HCT116 (cell line): Measurements from ENCODE around the gene RNPEPL1. TPM values are rescaled to one million over a fixed set of nuclear protein-coding genes. Genes with fewer than 3 reads are reported as not detected.
A peak's percentile ranks its signal among the peaks of the same experiment; 100 is the strongest.

Source experiments
- ATAC-seq: fragments of 200-7000 bp; cut with Tn5 transposase; 2 replicates; pipeline ENCODE4 v1.9.1; 2020; ENCODE audit warnings: mild to moderate bottlenecking, moderate library complexity
- BruUV-seq: library from RNA; stranded (reverse); fragments of 400-500 nt; replicated peaks from 2 replicates; lab custom pipeline; 2021; lab: Mats Ljungman, UMichigan
- CTCF ChIA-PET: fragments of 300-600 bp; sonication (Branson Sonifier 250); formaldehyde crosslinking; loops from one replicate; lab custom pipeline; 2021; ENCODE audit warnings: antibody characterized with exemption; lab: Charles Lee
- POLR2A ChIA-PET: fragments of 300-600, 350-600 bp; sonication (Branson Sonifier 250); formaldehyde crosslinking; loops from one replicate; lab custom pipeline; 2021; ENCODE audit warnings: antibody characterized with exemption; lab: Charles Lee
- RAD21 ChIA-PET, 2 experiments: fragments of 300-600 bp; sonication (Branson Sonifier 250); formaldehyde crosslinking; loops; one replicate each; lab custom pipeline; 2023; ENCODE audit warnings: low total read pairs in 2 of 2; ENCODE audit not compliant: uncharacterized antibody in 2 of 2, unreplicated experiment in 2 of 2, low non-redundant PET in 1 of 2; lab: Charles Lee
- DNase-seq: peaks from one replicate; pipeline ENCODE4 v3.0.0-alpha.2; 2010; ENCODE audit warnings: low read depth, low spot score
- H2AFZ ChIP-seq: fragments of 200-600 bp; shearing (Covaris generic), sonication (generic); 2 replicates; pipeline ENCODE4 v1.6.1; 2017; ENCODE audit warnings: low read depth, mixed run types, mixed read lengths, antibody characterized with exemption, low read length; ENCODE audit not compliant: poor library complexity, severe bottlenecking
- H3K27ac ChIP-seq: 2 replicates; pipeline ENCODE4 v1.5.1; 2012; ENCODE audit warnings: low read depth, low read length
- H3K27me3 ChIP-seq: fragments of 200-600 bp; sonication (generic); 2 replicates; pipeline ENCODE4 v1.6.1; 2016; ENCODE audit warnings: mixed run types, low read length, mixed read lengths; ENCODE audit not compliant: insufficient read depth
- H3K36me3 ChIP-seq, 2 experiments: fragments of 200-500 bp in 1 of 2; fragments of 200-600 bp in 1 of 2; sonication (Bioruptor generic) in 1 of 2; sonication (generic) in 1 of 2; 2 replicates each; pipeline versions ENCODE4 v1.5.1 to v1.6.1; 2014 to 2016; ENCODE audit warnings: low read length in 2 of 2, inconsistent platforms in 1 of 2, mixed read lengths in 1 of 2, mixed run types in 1 of 2; ENCODE audit not compliant: insufficient read depth in 2 of 2, control insufficient read depth in 1 of 2
- H3K4me1 ChIP-seq, 2 experiments: fragments of 200-600 bp in 1 of 2; sonication (generic) in 1 of 2; 2 replicates each; pipeline versions ENCODE4 v1.5.1 to v1.6.1; 2012 to 2017; ENCODE audit warnings: low read length in 2 of 2, inconsistent platforms in 1 of 2, mild to moderate bottlenecking in 1 of 2, mixed read lengths in 1 of 2, mixed run types in 1 of 2, moderate library complexity in 1 of 2; ENCODE audit not compliant: insufficient read depth in 2 of 2, control insufficient read depth in 1 of 2
- H3K4me2 ChIP-seq: fragments of 200-600 bp; sonication (generic); 2 replicates; pipeline ENCODE4 v1.6.1; 2017; ENCODE audit warnings: mixed run types, low read length, mixed read lengths
- H3K4me3 ChIP-seq, 2 experiments: fragments of 200-600 bp in 1 of 2; sonication (generic) in 1 of 2; replicated peaks in 1 of 2; 2 replicates each; pipeline ENCODE4 v1.5.1; 2011 to 2016; ENCODE audit warnings: low read length in 2 of 2, control low read depth in 1 of 2, low read depth in 1 of 2, mild to moderate bottlenecking in 1 of 2, mixed read lengths in 1 of 2, mixed run types in 1 of 2
- H3K79me2 ChIP-seq: fragments of 200-600 bp; sonication (generic); 2 replicates; pipeline ENCODE4 v1.6.1; 2017; ENCODE audit warnings: mild to moderate bottlenecking, mixed run types, low read length, moderate library complexity, mixed read lengths; ENCODE audit not compliant: insufficient read depth
- H3K9ac ChIP-seq: fragments of 200-600 bp; sonication (generic); 2 replicates; pipeline ENCODE4 v1.6.1; 2016; ENCODE audit warnings: low read length, mixed read lengths
- H3K9me2 ChIP-seq: fragments of 200-600 bp; sonication (generic), shearing (Covaris generic); 2 replicates; pipeline ENCODE4 v1.6.1; 2017; ENCODE audit warnings: mixed run types, mild to moderate bottlenecking, moderate library complexity; ENCODE audit not compliant: insufficient read depth
- H3K9me3 ChIP-seq, 2 experiments: fragments of 200-500 bp in 1 of 2; fragments of 200-600 bp in 1 of 2; sonication (Bioruptor generic) in 1 of 2; sonication (generic) in 1 of 2; 2 replicates each; pipeline ENCODE4 v1.6.1; 2014 to 2017; ENCODE audit warnings: low read length in 2 of 2, mixed read lengths in 2 of 2, inconsistent platforms in 1 of 2, low read depth in 1 of 2, mild to moderate bottlenecking in 1 of 2, mixed run types in 1 of 2, moderate library complexity in 1 of 2; ENCODE audit not compliant: control insufficient read depth in 1 of 2, insufficient read depth in 1 of 2
- H4K20me1 ChIP-seq: fragments of 200-600 bp; sonication (generic), shearing (Covaris generic); 2 replicates; pipeline ENCODE4 v1.6.1; 2017; ENCODE audit warnings: mixed run types, mild to moderate bottlenecking, moderate library complexity; ENCODE audit not compliant: insufficient read depth
- CEBPB ChIP-seq: IDR thresholded peaks from 2 replicates; pipeline ENCODE4 v1.6.1; 2012; ENCODE audit warnings: low read depth
- EGR1 ChIP-seq: IDR thresholded peaks from 2 replicates; pipeline ENCODE4 v1.6.1; 2012; ENCODE audit warnings: low read depth
- ELF1 ChIP-seq: IDR thresholded peaks from 2 replicates; pipeline ENCODE4 v1.6.1; 2012; ENCODE audit warnings: low read depth, borderline replicate concordance
- EZH2phosphoT487 ChIP-seq: fragments of 200-600 bp; IDR thresholded peaks from 2 replicates; pipeline ENCODE4 v1.6.1; 2018; ENCODE audit warnings: antibody characterized with exemption, borderline replicate concordance
- JUND ChIP-seq: IDR thresholded peaks from 2 replicates; pipeline ENCODE4 v1.6.1; 2012
- MAX ChIP-seq: IDR thresholded peaks from 2 replicates; pipeline ENCODE4 v1.6.1; 2012
- POLR2A ChIP-seq: IDR thresholded peaks from 2 replicates; pipeline ENCODE4 v1.7.0; 2011; ENCODE audit warnings: borderline replicate concordance; ENCODE audit not compliant: insufficient read depth, insufficient read length; ENCODE audit errors: extremely low read depth
- POLR2AphosphoS5 ChIP-seq: IDR thresholded peaks from 2 replicates; pipeline ENCODE4 v1.6.1; 2011; ENCODE audit warnings: mild to moderate bottlenecking, low read depth, low read length, moderate library complexity
- RAD21 ChIP-seq: IDR thresholded peaks from 2 replicates; pipeline ENCODE4 v1.6.1; 2012; ENCODE audit warnings: low read depth, mild to moderate bottlenecking
- REST ChIP-seq: IDR thresholded peaks from 2 replicates; pipeline ENCODE4 v1.6.1; 2012; ENCODE audit warnings: low read depth
- SIN3A ChIP-seq: IDR thresholded peaks from 2 replicates; pipeline ENCODE4 v1.6.1; 2012; ENCODE audit warnings: low read depth
- SRF ChIP-seq: IDR thresholded peaks from 2 replicates; pipeline ENCODE4 v1.6.1; 2012; ENCODE audit warnings: low read depth
- TCF7L2 ChIP-seq: IDR thresholded peaks from 2 replicates; pipeline ENCODE4 v1.7.0; 2011; ENCODE audit warnings: borderline replicate concordance, inconsistent platforms; ENCODE audit not compliant: insufficient read depth, insufficient read length; ENCODE audit errors: extremely low read depth
- YY1 ChIP-seq: IDR thresholded peaks from 2 replicates; pipeline ENCODE4 v1.6.1; 2011; ENCODE audit warnings: low read length, low read depth, moderate library complexity, mild to moderate bottlenecking; ENCODE audit not compliant: insufficient replicate concordance; ENCODE audit errors: extremely low read depth
- ZFX ChIP-seq: fragments of 450-650 bp; IDR thresholded peaks from 2 replicates; pipeline ENCODE4 v1.6.1; 2017
- ZNF274 ChIP-seq: fragments of 200-500 bp; sonication (Bioruptor generic); IDR thresholded peaks from 2 replicates; pipeline ENCODE4 v1.6.1; 2014; ENCODE audit warnings: mild to moderate bottlenecking, low read depth, low read length, inconsistent platforms
- intact Hi-C: fragments of 100-400 bp; cut with micrococcal nuclease; formaldehyde crosslinking; loops from 2 replicates; pipeline ENCODE4 v1.10.0; 2022
- total RNA-seq: library from RNA; stranded (reverse); gene quantifications from one replicate; pipeline ENCODE4 v1.2.1, GENCODE V29; 2021; ENCODE audit not compliant: unreplicated experiment
- TF ChIP-seq, protein P1 (sequence below): IDR thresholded peaks from 2 replicates; pipeline ENCODE4 v1.6.1; 2011; ENCODE audit warnings: mild to moderate bottlenecking, low read length, moderate library complexity; ENCODE audit not compliant: insufficient replicate concordance; ENCODE audit errors: extremely low read depth

RNPEPL1 gene
- total RNA-seq, 1 experiment from 2014 or later = 49.7 TPM

- H3K9me3 ChIP-seq = no peaks in the 10 kb centered on the region
- H3K4me2 ChIP-seq = peak overlapping the region; percentile 96
- ChIA-PET RAD21 (no interaction called here), CTCF (interaction anchor here (0.9 kb wide), 1 partner anchor 8 kb away, joined by 3 read pairs; no protein-coding TSS in a partner anchor), POLR2A (no interaction called here)
- H3K27me3 ChIP-seq = no peaks in the 10 kb centered on the region
- H3K9me2 ChIP-seq = no peaks in the 10 kb centered on the region
- TF ChIP-seq JUND (no peak), CEBPB (no peak), POLR2A (no peak), TCF7L2 (no peak), ELF1 (no peak), ZNF274 (no peak), YY1 (no peak), RAD21 (no peak), EZH2phosphoT487 (no peak), MAX (no peak), SIN3A (no peak), REST (no peak), ZFX (no peak), EGR1 (no peak), SRF (no peak), POLR2AphosphoS5 (no peak)
- TF ChIP-seq, protein P1, sequence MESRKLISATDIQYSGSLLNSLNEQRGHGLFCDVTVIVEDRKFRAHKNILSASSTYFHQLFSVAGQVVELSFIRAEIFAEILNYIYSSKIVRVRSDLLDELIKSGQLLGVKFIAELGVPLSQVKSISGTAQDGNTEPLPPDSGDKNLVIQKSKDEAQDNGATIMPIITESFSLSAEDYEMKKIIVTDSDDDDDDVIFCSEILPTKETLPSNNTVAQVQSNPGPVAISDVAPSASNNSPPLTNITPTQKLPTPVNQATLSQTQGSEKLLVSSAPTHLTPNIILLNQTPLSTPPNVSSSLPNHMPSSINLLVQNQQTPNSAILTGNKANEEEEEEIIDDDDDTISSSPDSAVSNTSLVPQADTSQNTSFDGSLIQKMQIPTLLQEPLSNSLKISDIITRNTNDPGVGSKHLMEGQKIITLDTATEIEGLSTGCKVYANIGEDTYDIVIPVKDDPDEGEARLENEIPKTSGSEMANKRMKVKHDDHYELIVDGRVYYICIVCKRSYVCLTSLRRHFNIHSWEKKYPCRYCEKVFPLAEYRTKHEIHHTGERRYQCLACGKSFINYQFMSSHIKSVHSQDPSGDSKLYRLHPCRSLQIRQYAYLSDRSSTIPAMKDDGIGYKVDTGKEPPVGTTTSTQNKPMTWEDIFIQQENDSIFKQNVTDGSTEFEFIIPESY = no peak
- intact Hi-C loops = no loop called here
- DNase-seq (no peak), ATAC-seq (no peak)
- H2AFZ ChIP-seq = no peak overlapping the region
- H3K79me2 ChIP-seq = peaks cover 62% of the 10 kb centered on the region
- H3K27ac ChIP-seq = no peak overlapping the region
- TSS peak; percentile 58 for BruUV-seq
- H3K36me3 ChIP-seq = peaks cover 3 to 9% of the 10 kb centered on the region in 2 experiments; a peak in 3 of 4 replicates
- peak overlapping the region; percentile 98 to 99 for H3K4me3 ChIP-seq
- no peaks in the 10 kb centered on the region for H4K20me1 ChIP-seq
- peak overlapping the region; percentile 91 for H3K9ac ChIP-seq
- H3K4me1 ChIP-seq = peaks cover 21 to 32% of the 10 kb centered on the region in 2 experiments
These were observed 19.8 kb downstream of the RNPEPL1 start for GRCh38 chr2:240588006-240588655.
